NB4 (cell line): Measurements from ENCODE around the gene TWIST2.

Experiments
- DNase-seq: peaks from one replicate; pipeline ENCODE4 v3.0.0; 2010; ENCODE audit warnings: low read depth
- H3K4me3 ChIP-seq: one replicate; pipeline ENCODE4 v1.5.1; 2011; ENCODE audit warnings: mild to moderate bottlenecking, low read depth, low read length, moderate library complexity
- MYC ChIP-seq: IDR thresholded peaks from 2 replicates; pipeline ENCODE4 v1.6.1; 2011; ENCODE audit warnings: low read depth, low read length
- POLR2A ChIP-seq: IDR thresholded peaks from 2 replicates; pipeline ENCODE4 v1.6.1; 2011; ENCODE audit warnings: mild to moderate bottlenecking; ENCODE audit not compliant: insufficient read length; ENCODE audit errors: extremely low read depth
- TF ChIP-seq, protein P1 (sequence below): IDR thresholded peaks from 2 replicates; pipeline ENCODE4 v1.6.1; 2011; ENCODE audit warnings: low read depth, low read length
- TF ChIP-seq, protein P2 (sequence below): IDR thresholded peaks from one replicate; pipeline ENCODE4 v1.5.1; 2012; ENCODE audit warnings: low read depth, low read length

TWIST2 gene

DNA sequence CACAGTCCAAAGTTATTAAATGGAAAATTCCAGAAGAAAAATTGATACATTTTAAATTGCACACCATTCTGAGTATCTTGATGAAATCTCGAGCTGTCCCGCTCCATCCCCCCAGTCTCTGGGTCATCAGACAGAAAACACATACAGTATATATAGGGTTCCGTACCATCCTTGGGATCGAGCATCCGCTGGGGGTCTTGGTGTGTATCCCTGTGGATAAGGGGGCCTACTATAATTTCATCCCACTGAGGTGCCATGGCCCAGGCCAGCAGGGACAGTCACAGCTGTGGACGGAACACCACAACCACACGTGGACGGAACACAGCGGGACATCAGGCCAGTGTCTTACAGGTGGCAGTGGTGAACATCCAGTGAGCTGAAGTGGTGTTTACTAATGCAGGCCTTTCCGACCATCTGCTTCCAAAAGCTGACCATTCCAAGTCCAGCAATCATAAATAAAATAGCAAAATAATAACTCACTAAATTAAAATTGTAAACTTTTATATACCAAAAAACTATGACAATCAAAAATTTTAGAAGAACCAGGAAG, 14.0 kb downstream of the TWIST2 start:
- no peak for DNase-seq
- no peak for TF ChIP-seq MYC
- TF ChIP-seq, protein P1, sequence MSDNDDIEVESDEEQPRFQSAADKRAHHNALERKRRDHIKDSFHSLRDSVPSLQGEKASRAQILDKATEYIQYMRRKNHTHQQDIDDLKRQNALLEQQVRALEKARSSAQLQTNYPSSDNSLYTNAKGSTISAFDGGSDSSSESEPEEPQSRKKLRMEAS: no peak
- no peak for TF ChIP-seq POLR2A
- TF ChIP-seq, protein P2, sequence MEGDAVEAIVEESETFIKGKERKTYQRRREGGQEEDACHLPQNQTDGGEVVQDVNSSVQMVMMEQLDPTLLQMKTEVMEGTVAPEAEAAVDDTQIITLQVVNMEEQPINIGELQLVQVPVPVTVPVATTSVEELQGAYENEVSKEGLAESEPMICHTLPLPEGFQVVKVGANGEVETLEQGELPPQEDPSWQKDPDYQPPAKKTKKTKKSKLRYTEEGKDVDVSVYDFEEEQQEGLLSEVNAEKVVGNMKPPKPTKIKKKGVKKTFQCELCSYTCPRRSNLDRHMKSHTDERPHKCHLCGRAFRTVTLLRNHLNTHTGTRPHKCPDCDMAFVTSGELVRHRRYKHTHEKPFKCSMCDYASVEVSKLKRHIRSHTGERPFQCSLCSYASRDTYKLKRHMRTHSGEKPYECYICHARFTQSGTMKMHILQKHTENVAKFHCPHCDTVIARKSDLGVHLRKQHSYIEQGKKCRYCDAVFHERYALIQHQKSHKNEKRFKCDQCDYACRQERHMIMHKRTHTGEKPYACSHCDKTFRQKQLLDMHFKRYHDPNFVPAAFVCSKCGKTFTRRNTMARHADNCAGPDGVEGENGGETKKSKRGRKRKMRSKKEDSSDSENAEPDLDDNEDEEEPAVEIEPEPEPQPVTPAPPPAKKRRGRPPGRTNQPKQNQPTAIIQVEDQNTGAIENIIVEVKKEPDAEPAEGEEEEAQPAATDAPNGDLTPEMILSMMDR: no peak
- H3K4me3 ChIP-seq: no peak overlapping the region

DNA sequence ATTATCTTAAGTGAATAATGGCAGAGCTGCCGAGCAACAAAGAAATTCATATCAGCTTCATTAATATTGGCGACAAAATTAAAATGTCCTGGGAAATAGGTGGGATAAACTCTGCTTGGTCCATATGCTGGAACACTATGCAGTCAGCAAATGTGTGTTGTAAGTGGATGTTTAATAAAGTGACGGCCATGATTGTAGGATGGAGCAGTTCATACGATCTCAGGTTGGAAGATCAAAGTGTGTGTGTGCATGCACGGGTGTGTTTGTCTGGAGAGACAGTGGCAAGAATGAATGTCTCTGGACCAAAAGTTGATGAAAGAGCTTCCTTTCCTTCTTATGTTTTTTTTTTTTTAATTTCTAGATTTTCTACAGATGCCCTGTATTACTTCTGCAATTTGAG, 14.8 kb downstream of the TWIST2 start:
- DNase-seq: no peak
- TF ChIP-seq MYC (no peak), POLR2A (no peak)
- TF ChIP-seq, protein P1: no peak
- TF ChIP-seq, protein P2: no peak
- H3K4me3 ChIP-seq: no peak overlapping the region

DNA sequence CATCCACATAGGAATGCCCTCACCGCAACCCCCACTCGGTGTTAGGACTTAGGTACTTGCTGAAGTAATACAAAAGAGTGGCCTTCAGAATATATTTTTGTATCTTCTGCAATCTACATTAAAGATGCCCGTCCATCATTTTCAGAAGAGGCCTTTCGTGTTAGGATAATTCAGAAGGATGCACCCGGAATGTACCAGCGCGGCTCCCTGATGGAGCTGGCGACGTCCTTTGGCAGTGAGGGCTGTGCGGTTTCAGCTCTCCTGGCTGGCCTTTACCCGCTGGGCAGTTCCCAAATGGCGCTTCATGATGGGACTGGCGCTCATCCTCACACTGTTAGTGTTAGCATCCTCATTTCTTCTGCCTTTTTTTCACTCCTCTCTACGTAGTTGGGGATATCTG, 15.3 kb downstream of the TWIST2 start:
- TF ChIP-seq POLR2A (no peak), MYC (no peak)
- TF ChIP-seq, protein P1: no peak
- TF ChIP-seq, protein P2: no peak
- DNase-seq: no peak
- no peak overlapping the region for H3K4me3 ChIP-seq

DNA sequence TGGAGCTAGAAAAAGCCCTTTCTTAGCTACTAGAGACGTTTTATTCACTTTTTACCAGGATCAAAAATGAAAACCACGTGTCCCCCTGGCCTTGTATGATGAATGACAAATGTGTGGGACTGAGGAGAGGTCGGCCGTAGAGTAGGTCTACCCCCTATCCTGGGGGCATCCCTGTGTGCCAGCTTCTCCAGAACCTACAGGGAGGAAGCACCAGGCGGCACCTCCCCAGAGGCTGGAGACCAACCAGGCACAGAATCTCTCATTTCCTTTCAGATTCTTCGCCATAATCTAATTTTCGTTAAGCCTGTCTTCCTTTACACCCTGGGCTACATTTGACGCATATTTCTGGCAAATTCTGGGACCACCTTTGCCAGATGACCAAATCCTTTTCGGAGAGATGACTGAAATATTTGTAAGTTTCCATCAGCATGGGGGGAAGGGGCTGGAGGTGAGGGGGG, 15.9 kb downstream of the TWIST2 start:
- no peak for DNase-seq
- TF ChIP-seq MYC (no peak), POLR2A (no peak)
- TF ChIP-seq, protein P1: no peak
- TF ChIP-seq, protein P2: no peak
- no peak overlapping the region for H3K4me3 ChIP-seq

DNA sequence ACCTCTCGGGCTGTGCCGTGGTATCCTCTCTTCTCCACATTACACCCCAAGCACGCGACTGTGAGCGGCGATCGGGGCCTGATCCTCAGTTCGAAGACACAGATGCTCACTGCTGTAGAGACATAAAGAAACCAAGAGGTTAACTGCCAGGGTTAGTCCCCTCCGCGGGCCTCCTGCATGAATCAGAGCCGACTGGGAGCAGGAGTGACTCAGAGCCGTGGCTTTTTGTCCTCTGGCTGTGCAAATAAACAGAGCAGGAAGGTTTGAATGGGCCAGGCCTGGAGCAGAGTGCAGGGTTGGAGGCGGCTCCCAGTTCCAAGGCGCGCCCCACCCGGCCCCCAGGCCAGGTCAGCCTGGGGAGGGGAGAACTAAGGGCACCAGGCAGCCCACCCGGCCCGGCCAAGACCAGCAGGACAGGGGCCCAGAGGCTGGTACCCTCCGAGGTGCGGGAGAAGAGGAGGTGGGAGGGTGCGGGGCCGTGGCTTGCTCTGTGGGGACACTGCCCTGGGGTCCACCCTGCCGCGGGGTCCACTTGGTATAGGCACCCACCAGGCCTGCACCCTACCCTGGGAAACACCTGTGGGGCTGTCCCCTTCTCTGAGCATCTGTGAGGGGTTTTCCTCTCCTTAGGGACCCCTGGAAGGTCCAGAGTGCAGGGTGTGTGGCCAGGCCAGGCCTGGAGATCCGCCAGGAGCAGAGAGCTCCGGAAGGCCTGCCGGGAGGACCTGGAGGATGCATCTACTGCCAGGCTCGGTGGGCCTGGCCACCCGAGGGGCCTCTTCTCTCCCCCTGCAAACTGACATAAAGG, 16.5 kb downstream of the TWIST2 start:
- no peak overlapping the region for H3K4me3 ChIP-seq
- peak; percentile 78 for DNase-seq
- TF ChIP-seq, protein P2: no peak
- TF ChIP-seq, protein P1: no peak
- TF ChIP-seq MYC (no peak), POLR2A (no peak)
